ENCODE results near the gene TSPYL4.

TSPYL4 gene

DNA sequence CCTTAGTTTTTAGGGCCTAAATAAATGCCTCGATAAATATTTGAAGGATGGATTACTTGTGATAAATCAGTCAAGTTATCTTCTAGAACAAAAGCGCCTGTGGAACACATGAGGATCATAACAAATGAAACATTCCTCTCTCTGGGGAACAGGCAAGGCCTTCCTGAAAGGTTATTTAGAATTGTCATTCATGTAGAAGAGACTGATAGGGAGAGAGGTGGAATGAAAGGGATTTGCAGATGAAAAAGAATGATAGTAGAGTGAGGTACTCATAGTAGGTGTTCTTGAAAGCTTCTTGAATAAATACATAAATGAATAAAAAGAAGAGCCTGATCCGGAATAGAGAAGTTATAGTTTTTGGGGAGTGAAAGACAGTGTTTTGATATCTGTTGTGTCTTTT lies 30.5 kb downstream of the TSPYL4 start:
- DNase-seq (ENCODE audit: low spot score) = no peak

DNA sequence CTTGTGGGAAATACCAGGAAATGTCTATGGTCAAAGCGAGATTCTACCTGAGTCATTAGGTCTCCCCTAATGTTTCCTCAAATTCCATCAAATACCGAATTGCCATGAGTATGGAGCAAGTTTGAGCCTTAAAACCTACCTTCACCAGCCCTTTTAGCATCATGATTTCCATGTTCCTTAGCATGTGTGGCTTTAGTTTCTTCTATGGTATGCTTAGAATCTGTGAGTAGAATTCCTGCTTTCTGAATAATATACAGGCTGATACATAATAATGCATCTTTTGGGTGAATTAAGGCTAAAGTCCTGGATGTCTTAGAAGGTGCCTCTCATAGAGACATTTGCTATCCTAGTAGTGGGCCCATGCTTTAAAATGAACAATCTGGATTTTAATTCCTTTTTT lies 32.0 kb downstream of the TSPYL4 start:
- DNase-seq (ENCODE audit: low spot score) = no peak

DNA sequence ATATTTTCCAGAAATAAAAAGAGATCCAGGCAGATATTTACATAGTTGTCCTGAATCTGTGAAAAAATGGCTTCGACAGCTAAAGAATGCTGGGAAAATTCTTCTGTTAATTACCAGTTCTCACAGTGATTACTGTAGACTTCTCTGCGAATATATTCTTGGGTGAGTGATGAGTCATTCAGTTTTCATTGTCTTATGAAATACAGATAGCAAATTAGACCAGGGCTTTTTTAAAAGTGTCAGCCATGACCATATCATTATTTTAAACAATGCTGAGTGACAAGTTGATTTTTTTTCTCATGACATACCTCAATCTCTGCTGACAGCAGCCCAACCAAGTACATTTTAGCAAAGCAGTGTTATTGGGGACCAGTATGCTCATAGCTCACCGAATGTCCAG lies 32.8 kb downstream of the TSPYL4 start:
- DNase-seq (ENCODE audit: low spot score) = no peak

DNA sequence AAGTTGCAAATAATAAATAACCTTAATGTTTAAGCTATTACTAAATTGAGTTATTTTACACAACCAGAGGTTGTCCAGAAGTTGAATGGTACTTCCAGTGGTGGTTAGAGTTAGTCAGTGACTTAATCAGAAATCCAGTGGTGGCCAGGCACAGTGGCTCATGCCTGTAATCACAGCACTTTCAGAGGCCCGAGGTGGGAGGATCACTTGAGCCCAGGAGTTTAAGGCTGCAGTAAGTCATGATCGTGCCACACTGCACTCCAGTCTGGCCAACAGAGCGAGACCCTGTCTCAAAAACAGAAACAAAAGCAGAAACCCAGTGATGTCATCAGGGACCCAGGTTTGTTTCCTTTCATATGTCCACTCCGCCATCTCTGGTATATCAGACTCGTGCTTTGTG lies 35.0 kb downstream of the TSPYL4 start:
- DNase-seq (ENCODE audit: low spot score) = peak; percentile 36

DNA sequence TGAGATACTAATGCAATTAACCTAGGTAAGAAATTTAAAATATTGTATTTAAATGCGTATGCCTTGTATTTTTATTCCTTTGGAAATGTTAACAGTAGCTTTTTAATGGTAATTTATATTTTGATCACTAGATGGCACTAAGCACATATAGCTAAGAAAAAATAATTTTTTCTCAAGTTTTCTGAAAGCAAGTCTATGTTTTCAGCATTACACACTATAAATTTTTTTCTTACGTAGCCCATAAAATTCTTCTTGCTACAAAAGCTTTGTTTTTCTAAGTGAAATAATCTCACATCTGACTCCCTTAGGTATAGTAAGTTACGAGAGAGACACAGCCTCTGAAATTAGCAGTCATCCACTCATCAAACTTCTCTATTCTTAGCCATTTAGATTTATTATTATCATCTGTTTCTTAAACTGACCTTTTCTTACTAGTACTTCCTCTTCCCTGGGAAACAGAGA lies 35.7 kb downstream of the TSPYL4 start:
- peak; percentile 24 for DNase-seq (ENCODE audit: low spot score)

DNA sequence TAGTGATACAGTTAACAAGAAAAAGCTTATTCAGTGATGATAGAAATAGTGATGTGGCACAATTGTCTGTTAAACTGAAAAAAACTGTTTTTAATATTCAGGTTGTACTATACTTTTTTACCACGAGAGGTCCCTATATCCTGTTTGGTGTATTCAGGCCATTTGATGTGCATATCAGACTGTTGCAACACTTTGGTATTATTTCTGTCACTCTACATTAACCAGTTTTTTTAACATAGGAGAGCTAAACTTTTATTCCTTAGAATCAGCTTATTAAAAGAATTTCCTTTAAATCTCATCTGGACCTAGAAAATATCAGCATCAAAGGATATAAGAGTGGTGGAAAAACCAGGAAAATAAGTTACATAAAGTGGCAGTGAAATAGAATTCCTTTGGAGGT lies 36.8 kb downstream of the TSPYL4 start:
- peak; percentile 44 for DNase-seq (ENCODE audit: low spot score)

DNA sequence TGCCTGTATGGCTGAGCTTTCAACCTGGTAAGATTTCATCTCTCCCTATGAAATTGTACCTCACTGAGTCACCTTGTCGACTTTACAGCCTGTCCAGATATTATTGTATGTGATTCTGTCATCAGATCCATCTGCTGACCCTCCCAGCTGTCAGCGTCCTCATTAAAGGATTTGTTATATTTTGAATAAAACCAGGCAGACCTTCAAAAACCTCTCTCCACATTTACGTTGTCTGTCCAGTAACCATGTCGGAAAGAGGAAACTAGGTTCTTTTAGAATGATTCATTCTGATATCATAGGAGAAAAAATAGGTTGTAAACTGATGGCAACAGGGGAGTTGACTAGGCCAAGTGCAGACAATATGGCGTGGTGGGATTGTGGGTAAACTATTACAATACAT lies 38.5 kb downstream of the TSPYL4 start:
- peak; percentile 14 for DNase-seq (ENCODE audit: low spot score)

DNA sequence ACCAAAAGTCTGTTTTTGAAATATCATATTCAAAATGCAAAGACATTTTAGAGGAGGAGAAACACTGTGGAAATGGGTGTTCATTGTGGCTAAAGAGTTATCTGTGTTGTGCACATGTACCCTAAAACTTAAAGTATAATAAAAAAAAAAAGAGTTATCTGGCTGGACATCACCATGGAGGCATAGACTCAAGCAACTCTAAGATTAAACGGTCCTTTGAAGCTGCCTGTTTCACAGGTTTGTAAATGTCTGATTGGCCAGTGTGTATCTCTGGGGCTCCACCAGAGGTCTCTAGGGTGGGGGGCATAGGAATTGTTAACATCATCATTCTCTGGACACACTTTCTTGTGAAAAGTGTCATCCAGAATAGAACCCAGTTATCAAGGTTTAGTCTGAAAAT lies 39.2 kb downstream of the TSPYL4 start:
- DNase-seq (ENCODE audit: low spot score) = no peak

DNA sequence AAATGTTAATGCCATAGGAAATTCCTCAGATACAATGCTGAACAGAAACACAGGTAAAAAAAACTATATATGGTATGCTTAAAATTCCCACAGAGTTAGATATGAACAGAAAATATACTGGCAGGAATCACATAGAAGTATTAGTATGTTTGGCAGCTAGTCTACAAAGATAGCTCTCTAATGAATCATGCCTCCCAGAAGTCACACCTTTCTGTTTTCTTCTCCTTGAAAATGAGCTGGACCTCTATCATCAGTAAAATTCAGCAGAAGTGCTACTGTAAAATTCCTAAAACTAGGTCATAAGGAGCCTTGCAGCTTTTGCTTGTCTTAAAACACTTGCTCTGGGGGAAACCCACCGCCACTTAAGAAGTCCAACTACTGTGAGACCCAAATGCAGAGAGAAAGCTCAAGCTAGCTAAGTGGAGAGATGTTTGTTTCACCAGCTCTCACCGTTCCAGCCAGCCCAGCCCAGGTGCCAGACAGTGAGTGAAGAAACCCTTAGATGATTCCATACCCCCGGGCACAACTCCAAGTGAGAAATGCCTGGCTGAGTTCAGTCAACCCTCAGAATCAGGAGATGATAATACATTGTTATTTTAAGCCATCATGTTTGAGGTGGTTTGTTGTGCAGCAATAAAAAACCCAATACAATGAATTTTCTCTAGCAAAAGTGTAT lies 43.0 kb downstream of the TSPYL4 start:
- DNase-seq (ENCODE audit: low spot score) = peak; percentile 81

DNA sequence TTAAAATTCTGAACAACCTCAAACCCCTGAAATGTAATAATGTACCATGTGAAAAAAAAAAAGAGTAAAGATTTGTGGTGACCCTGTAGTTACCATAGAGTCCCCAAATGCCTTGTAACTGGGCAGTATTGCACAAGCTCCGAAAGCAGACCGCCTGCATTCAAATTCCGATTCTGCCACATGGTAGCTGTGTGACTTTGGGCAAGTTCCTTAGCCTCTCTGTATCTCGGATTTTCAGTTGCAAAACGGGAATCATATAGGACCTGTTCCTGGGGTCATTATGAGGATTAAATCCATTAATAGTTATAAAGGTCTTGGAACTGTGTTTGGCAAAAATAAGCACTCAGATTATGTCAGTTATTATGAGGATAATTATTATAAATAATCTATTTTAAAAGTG lies 43.6 kb downstream of the TSPYL4 start:
- no peak for DNase-seq (ENCODE audit: low spot score)

DNA sequence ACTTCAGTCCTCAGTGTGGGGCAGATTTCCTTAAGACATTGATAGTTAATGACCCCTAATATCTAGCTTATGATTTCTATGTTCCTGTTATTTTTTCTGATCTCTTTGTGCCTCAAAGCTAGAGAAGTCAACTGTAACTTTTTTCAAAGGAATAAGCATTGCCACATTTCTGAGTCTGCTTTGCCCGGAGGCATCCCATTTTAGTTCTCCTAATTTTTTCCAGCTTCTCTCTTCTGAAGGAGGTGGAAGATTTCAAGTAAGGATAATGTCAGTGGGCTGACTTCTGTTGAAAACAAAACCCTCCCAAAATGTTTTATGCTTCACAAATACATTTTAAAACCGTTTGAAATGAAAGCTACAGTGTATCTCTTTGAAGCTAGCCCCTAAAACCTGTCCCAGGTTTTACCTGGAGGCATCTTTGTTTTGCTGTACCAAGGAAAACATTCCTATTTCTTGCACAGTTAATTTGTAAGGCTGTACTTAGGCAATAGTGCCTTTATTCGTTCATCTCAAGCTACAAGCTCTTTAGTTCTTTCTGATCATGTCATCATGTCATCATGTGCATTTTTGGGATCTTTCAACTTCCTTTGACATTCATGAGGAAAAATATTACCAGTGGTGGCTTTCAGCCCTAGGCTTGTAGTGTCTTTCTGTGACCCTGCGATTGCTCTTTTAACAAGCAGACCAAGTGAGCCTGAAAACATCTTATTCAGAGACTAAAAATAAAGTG lies 45.7 kb downstream of the TSPYL4 start:
- no peak for DNase-seq (ENCODE audit: low spot score)

DNA sequence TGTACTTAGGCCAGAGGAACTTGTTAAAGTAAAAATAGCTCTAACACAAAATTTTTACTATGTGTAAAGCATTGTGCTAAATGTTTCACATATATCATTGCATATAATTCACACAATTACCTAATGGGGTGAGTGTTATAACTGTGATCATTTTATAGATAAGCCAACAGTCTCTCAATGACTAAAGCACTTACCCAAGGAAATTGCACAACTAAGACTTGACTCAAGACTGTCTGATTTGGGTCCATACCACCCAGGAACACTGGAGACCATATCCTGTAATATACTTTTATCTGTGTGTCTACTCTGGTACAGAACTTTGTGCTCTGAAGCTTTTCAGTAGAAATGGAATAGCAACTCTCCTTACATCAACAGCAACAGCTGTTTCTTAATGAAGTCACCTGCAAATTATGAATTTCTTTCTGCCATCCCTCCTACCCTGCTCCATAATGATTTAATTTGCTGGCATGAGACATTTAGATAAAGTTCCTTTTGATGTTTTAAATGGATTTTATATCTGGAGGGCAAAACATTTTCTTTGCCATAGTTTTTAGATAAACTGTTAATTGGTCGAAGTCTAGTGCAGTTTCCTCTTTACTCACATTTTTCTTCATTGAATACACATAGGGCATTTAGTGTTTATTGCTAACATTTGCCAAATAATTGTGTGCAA lies 47.5 kb downstream of the TSPYL4 start:
- DNase-seq (ENCODE audit: low spot score) = peak; percentile 14

DNA sequence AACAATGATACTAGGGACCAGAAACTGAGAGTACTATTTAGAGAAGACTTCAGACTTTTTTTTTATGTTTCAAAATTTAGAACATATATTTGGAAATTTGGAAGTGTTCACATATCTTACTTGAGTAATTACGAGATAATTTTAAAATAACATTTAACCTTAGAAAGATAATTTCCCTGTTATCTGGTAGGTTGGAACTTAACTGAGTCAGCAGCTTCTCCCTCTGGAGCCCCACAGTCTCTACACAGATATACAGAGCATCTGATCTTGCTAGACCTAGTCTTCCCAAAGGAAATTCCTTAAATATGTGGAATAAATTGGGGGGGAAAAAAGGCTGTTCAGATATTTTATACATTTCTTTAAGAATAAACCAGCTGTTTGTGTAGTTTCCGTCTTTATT lies 48.6 kb downstream of the TSPYL4 start:
- DNase-seq (ENCODE audit: low spot score) = no peak

DNA sequence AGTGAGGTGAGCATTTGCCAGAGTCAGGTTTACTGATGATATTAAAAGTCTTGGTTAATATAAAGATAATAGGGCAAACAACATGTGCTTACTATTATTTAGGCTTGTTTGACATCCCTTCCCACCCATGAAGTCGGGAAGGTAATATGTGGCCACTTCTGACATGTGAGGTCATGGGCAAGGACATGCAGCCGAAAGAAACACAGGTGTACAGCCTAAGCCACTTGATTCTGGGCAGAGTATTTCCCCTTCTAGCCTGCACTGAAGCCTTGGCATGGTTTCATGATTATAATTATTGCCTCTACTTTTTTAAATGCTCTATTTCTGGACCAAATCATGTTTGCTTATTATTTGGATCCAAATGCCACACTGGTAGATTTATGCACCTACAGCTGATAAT lies 52.3 kb downstream of the TSPYL4 start:
- no peak for DNase-seq (ENCODE audit: low spot score)

DNA sequence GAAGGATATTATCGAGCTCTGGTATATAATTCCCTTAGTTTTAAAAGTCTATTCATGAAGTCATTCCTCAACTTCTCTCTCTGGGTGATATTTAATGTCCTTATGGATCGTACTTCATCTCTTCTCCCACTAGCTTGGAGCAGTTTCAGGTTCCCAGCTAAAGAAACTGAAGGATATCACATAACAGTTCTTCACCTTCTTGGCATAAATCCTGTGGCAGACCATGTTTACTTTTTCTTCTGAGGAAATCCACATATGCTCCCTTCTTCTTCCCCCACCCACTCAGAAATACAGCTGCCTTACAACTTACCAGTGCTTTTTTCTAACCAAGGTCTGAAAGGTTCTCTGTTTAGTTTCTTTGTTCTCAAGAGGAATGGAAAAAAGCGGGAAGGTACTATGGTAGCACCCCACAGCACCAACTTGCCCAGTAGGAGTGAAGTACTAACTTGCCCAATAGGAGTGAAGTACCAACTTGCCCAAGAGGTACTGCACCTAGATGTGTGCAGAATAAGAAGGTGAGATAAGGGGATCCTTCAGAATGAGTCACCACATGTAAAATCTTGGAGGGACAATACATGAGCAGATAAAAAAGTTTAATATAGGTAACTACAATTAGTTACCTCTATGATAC lies 53.1 kb downstream of the TSPYL4 start:
- DNase-seq (ENCODE audit: low spot score) = no peak

All from kidney tubule cell (primary cell).